GM21526 (cell line): ENCODE measurements around the gene PHKB.
"Not testable (repeated sequence)": the region's sequence is repeated elsewhere in the genome, so short reads cannot be mapped to it uniquely, and the experiment has no call there.

Experiments used
- ATAC-seq: cut with Tn5 transposase; IDR thresholded peaks from one replicate; pipeline ENCODE4 v1.9.1; 2021; ENCODE audit warnings: moderate library complexity; ENCODE audit not compliant: unreplicated experiment, low FRiP score

Gene PHKB

DNA sequence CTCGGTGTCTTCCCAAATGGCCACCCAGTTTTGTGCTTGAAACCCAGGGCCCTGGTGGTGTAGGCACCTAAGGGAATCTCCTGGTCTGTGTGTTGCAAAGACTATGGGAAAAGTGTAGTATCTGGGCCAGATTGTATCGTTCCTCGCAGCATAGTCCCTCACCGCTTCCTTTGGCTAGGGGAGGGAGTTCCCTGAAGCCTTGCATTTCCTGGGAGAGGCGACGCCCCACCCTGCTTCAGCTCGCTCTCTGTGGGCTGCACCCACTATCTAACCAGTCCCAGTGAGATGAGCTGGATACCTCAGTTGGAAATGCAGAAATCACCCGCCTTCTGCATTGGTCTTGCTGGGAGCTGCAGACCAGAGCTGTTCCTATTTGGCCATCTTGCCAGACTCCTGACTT lies 93.5 kb downstream of the PHKB start:
- ATAC-seq = not testable (repeated sequence)

DNA sequence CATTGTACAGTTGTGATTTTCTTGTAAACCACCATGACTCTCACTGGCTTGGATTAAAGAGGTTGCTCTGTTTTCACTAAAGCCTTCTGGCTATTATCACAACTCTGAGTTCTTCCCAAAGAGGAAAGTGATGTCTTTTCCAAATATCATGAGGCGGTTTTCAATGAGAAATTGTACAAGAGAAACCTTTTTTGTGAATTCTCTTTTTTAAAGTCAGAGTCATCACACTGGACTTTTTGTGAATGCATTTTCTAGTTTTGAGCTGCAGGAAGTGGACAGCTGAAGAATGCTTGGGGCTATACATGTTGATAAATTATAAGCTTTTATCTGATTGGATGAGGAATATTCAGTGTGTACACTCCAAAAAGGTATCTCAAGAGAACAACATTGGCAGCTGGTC lies 100.2 kb downstream of the PHKB start:
- no peak for ATAC-seq

DNA sequence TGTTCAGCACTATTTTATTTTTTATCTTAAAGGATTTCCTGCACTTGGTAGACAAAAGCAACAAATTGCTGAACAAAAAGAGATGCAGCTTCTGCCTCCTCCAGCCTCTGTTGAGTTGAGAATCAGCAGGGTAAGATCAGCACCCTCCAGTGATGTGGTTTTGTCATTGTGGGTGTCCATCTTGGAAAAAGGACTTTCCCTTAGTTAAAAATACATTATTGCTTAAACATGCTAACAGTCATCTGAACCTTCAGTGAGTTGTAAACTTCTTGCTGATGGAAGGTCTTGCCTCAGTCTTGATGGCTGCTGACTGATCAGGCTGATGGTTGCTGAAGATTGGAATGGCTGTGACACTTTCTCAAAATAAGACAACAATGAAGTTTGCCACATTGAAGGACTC lies 101.2 kb downstream of the PHKB start:
- ATAC-seq = no peak

DNA sequence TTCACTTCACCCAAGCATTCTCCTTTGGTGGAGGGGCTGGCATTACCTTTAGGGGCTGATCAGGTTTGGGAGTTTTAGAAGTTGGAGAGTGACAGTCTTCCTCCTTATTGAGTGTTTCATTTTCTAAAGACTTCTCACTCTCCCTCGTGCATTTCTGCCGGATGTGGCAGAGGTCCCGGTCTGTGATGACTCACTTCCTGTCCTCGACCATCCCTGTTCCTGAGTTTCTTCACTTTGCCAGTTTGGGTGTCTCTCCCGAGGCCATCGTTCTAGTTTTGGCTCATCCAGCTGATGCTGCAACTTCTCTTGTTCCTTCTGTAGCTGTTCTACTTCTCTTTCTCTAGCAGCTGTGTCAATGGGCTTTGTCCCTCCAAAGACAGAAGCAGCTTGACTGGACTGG lies 104.3 kb downstream of the PHKB start:
- no peak for ATAC-seq

DNA sequence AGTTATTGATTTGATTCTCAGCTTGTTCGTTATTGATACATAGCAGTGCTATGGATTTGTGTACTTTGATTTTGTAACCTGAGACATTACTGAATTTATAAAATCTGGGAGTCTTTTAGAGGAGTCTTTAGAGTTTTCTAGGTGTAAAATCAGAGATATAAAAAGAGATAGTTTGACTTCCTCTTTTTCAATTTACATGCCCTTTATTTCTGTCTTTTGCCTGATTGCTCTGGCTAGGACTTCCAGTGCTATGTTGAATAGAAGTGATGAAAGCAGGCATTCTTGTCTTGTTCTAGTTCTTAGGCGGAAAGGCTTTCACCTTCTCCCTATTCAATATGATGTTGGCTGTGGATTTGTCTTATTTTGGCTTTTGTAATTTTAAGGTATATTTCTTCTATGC lies 106.2 kb downstream of the PHKB start:
- no peak for ATAC-seq

DNA sequence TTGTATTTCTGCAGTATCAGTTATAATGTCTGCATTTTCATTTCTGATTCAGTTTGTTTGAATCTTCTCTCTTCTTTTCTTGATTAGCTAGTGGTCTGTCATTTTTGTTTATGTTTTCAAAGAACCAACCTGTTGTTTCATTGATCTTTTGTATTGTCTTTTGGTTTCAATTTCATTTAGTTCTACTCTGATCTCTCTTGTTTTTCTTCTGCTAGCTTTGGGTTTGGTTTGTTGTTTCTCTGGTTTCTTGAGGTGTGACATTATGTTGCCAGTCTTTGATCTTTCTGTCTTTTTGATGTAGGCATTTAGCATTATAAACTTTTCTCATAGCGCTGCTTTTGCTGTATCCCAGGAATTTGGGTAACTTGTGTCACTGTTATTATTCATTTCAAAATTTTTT lies 107.2 kb downstream of the PHKB start:
- no peak for ATAC-seq

DNA sequence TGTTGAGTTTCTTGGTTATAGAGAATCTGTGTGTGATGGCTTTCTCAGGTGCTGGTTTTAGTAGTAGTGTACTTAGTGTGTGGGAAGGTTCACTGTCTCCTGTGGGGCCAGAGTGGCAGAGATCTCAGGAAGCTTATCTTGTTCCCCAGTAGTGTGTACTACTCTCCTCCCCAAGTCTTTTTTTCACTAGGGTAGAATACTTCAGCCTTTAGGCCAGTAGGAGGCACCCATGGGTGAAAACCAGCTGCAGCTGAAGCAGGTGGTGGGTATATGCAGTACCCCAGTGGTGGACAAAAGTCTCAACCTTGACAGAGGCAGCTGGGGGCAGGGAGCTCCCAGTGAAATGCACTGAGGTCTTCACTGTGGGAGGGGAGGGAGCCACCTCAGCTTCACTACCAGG lies 109.9 kb downstream of the PHKB start:
- ATAC-seq = no peak

DNA sequence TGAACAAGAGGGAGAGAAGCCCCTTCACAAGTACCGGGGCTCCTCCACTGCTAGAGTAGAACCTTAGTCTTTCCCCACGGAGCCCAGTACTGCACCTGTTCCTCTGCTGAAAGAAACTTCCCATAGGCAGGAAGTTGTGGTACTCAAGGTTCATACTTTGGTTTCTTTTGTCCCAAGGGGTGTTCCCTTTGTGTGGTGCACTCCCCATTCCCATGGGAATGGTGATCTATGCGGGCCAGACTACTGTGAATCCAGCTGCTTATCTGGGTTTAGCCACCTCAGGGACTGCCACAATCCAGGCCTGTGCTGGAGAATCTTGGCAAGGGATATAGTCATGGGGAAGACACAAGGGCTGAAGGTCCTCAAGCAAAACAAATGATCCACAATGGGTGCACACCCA lies 110.6 kb downstream of the PHKB start:
- ATAC-seq = no peak

DNA sequence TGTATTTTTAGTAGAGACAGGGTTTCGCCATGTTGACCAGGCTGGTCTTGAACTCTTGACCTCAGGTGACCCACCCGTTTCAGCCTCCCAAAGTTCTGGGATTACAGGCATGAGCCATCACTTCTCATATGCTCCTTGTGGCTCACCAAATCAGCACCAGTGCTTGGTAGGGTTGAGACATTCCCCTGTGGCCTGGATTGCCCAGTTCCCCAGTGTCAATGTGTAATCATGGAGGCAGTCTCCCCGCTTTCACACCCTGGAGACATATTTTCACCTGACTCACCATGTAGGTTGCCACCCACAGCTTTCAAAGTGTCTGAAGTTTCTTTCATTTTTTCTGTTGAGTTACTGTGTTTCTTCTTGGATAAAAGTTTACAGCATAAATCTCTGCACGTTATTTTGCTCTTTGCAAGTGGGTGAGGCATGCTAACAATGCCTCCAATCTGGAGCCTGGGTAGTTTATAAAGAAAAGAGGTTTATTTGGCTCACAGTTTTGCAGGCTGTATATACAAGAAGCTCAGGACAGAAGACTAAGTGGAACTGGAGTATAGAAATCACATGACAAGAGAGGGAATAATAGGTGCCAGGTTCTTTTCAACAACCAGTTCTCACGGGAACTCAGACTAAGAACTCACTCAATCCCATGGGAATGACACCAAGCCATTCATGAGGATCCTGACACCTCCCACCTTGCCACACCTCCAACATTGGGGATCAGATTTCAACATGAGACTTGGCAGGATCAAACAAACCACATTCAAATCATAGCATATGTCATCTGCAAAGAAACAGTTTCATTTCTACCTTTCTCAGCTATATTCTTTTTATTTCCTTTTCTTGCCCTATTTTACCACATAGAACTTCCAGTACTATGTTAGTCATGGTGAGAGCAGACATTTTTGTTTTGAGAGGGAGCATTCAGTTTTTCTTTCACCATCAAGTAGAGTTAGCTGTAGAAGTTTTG lies 113.2 kb downstream of the PHKB start:
- no peak for ATAC-seq

DNA sequence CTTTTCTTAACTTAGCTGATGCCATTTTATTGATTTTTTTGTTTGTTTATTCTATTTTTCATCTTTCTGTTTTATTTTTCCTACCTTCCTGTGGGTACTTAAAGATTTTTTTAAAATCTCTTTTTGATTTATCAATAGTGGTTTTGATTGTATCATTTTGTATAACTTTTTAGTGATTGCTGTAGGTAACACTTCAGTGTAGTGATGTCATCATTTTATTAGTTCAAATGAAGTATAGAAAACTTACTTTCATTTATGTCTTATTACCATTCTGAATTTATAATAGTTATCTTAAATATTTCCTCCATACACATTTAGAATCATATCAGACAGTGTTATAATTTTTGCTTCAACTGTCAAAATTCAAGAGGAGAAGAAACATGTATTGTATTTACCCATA lies 115.9 kb downstream of the PHKB start:
- no peak for ATAC-seq

DNA sequence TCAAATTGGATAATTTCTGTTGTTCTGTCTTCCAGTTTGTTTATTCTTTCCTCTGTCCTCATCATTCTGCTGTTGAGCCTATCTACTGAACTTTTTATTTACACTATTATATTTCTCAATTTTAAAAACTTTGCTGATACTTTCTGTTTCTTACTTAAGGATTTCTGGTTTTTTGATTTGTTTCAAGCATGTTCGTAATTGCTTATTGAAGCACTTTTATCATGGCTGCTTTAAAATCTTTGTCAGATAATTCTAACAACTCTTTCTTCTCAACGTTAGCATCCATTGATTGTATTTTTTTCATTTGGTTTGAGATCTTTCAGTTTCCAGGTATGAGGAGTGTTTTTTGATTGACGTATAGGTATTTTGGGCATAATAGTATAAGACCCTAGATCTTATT lies 116.9 kb downstream of the PHKB start:
- no peak for ATAC-seq

DNA sequence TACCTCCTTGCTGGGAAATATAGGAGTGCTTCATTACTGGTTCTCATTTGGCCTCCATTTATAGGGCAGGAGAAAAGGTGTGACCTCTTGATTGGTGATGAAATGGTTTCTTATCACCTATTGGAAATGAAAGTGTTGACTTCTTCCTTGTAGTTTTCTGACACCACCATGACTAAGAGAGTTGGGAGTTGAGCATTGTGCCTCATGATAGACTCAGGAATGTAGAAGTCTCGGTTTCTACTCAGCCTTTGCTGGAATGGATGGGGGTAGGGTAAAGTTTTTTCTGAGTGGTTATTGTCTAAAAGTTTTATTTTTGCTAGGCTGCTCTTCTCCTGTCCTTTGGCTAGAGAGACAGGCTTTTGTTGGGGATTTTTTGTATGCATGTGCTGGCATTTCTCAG lies 117.4 kb downstream of the PHKB start:
- no peak for ATAC-seq

DNA sequence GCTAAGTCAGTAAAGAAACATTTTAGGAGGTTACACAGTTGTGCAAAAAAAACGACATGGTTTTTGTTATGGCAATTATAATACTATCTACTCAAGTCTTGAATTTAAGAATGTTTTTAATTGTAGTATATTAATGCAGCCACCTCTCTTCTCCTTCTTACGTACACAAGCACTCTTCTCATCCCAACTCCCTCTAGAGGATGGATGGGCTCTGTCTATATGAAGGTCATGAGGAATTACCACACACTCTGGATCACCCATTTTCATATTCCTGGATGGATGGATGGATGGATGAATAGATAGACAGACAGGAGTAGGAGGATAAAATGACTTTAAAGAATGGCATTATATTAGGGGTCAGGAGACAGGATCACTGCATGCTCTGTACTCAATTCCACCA lies 120.0 kb downstream of the PHKB start:
- no peak for ATAC-seq

DNA sequence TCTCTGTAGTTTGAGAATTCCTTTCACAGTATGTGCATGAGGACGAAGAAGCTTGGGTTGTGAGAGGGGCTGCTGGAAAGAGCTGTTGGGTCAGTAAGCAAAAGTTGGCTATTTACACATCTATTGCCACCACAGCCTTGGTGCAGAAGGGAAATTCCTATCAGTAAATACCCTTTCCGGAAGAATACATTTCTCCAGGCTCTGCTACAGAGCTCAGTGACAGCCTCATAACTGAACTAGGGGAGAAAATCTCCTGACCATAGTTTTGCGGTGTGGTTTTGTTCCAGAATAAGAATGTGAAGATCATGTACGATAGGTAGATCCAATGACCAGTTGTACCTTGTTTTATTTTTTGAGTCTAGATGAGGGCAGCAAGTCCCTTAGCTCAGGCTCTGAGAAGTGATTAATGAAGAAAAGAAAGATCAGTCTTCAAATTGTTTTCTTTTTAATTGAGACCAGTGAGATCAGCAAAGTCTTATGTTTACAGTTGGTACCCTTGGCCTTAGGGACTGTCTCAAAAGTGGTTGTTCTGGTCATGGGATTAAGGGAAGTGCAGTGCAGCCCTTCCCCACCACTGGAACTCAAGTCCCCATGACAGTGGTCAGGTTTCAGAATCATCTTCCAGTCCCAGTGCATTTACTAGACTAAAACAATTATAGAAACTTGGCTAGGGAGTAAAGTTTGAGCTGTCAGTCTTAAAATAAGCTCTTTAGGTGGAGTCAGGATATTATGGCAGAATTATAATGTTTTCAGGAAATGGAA lies 123.5 kb downstream of the PHKB start:
- no peak for ATAC-seq

DNA sequence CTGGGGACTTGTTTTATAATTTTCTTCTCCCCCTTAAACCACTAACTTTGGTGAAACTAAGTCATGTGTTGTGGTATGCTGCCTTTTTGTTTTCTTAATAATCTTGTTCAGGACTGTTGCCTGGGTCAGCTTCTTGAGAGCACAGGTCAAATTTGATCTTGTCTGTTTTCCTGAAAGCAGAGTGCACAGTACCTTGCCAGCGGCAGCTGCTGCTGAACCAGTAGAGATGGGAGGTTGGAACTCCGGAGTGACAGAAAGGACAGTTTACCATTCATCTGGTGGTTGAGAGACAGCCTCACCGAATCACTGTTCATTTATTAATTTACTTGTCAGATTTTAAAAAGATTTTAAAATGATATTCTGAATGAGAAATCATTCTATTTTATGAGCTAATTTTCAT lies 125.0 kb downstream of the PHKB start:
- ATAC-seq = no peak

DNA sequence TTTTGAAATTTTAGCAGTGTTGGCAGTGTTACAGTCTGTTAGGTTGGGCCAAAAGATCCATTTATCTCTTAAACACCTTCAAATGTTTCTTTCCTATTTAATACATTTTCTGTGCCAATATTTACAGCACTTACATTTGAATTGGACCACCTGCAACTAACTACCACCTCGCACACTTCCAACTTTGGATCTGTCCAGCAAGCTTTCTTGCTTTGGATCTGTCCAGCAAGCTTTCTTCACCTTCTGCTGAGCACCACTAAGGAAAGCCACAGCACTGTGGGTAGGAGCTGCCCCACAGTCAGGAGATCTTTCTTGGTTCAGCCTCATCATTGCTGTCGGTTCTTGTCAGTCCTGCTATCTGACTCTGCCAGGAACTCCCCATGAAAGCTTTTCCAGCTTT lies 129.3 kb downstream of the PHKB start:
- no peak for ATAC-seq

DNA sequence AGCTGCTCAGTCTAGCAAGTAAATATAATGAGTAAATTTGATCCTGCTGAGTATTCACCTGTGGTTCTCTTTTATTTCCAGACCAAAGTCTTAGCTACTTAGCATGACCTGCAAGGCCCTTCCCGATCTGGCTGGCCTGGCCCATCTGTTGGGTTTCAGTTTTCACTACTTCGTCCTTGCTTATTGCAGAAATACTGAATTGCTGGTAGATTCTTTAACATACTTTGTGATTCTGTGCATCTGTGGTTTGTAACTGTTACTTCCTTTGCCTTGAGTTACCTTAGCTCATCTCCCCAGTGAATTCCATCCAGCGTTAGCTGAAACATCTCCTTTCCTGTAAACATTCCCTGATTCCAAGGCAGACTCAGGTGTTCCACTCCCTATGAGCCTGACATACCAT lies 131.1 kb downstream of the PHKB start:
- no peak for ATAC-seq

DNA sequence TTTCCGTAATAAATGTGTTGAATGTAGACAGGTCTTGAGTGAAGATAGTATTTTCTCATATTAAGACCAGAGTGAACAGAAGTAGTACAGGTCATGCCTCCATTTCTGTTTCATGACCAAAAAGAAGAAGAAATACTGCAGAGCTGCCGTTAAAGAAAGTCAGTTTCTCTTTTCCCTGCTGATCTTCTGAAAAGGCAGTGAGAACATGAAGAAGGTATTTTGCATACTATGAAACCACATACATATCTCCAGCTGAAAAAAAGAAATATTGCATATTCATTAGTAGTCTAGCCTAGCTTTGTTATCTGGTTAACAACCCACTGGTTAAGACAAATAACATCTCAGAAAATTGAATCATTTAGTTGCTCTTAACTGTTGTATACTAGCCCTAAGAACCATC lies 138.4 kb downstream of the PHKB start:
- peak; percentile 82 for ATAC-seq

DNA sequence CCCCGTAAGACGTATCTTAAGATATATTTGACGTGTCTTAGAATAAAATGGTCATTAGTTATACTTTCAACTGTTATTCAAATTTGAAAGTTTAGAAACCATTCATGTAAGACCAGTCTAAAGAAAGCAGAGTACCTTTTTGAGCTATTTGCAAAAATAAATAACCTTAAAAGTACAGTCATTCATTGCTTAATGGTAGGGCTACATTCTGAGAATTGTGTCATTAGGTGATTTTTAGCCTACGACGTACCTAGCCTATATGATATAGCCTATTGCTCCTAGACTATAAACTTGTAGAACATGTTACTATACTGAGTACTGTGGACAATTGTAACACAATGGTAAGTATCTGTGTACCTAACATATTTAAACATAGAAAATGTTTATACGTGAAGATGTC lies 139.2 kb downstream of the PHKB start:
- ATAC-seq = no peak

DNA sequence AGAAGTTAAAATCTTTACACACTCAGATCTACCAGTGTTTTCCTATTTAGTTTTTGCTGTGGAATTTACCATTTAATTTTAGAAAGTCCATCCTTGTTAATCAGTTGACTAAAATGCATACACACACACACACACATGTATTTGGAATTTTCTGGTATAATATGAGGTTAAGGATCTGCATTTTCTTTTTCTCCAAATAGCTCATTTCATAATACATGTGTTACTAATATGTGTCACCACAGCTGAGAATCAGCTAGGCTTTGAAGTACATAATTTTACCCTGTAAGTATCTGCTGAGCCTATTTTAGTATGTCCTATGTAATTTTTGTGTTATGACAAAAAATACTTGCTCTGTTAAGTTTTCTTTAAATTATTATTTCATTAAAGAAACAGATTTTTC lies 143.2 kb downstream of the PHKB start:
- no peak for ATAC-seq

DNA sequence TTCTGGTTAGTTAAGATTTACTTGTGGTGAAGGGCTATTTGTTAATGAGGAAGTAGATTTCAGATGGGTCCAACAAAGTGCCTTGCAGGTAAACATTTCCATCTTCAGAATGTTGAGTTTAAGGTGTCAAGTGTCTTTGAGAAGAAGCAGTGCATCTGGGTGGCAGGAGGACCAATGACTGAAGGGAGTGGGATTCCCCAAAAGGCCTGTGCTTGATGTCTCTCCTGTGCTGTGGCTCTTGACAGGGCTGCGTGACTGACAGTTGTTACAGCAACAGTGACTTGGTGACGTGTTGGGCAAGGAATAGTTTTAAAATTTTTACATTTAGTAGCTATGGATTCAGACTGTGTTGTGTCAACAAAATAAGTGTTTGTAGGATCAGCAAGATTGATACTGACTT lies 149.9 kb downstream of the PHKB start:
- ATAC-seq = no peak
